Measurements from ENCODE around the gene CEP95. TPM values are rescaled to one million over a fixed set of nuclear protein-coding genes. Genes with fewer than 3 reads are reported as not detected.
A peak's percentile ranks its signal among the peaks of the same experiment; 100 is the strongest.

CEP95 gene
- total RNA-seq, 4 donors from 2014 or later: 37.9 to 80.7 (median 54.0) TPM

DNA sequence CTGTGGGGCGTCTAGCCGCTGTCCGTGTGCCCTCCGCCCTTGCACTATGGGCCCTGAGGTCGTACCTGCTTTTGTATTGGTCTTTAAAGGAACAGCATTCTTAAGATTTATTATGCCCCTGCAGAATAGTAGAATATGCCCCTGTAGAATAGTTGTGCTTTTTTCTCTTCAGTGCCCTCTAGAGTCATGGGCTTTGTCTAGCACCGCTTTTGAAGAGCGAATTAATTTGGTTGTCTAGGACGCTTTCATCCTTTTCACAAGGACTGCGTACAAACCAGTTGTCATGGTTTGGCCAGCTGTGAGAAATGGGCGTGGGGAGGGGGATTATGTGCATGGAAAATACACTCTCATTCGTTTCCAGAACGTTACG is 621 bp downstream of the CEP95 start:
- intact Hi-C loops (cut with DNase I; ENCODE audit: low total_unique reads): no loop called here
- TF ChIP-seq, protein P1, sequence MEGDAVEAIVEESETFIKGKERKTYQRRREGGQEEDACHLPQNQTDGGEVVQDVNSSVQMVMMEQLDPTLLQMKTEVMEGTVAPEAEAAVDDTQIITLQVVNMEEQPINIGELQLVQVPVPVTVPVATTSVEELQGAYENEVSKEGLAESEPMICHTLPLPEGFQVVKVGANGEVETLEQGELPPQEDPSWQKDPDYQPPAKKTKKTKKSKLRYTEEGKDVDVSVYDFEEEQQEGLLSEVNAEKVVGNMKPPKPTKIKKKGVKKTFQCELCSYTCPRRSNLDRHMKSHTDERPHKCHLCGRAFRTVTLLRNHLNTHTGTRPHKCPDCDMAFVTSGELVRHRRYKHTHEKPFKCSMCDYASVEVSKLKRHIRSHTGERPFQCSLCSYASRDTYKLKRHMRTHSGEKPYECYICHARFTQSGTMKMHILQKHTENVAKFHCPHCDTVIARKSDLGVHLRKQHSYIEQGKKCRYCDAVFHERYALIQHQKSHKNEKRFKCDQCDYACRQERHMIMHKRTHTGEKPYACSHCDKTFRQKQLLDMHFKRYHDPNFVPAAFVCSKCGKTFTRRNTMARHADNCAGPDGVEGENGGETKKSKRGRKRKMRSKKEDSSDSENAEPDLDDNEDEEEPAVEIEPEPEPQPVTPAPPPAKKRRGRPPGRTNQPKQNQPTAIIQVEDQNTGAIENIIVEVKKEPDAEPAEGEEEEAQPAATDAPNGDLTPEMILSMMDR (IDR thresholded peaks at IDR 0.05): no peak
- TF ChIP-seq POLR2A (IDR thresholded peaks at IDR 0.05): no peak
- 0% methylated on average over 13 of the region's 13 CpGs for WGBS, 2 donors
- peak in 1 of 2 donors; percentile 27 for DNase-seq (ENCODE audit: low spot score in 2 of 2)
- peak overlapping the region; percentile 85 for H3K4me3 ChIP-seq (ENCODE audit: low read depth, poor library complexity, severe bottlenecking)

DNA sequence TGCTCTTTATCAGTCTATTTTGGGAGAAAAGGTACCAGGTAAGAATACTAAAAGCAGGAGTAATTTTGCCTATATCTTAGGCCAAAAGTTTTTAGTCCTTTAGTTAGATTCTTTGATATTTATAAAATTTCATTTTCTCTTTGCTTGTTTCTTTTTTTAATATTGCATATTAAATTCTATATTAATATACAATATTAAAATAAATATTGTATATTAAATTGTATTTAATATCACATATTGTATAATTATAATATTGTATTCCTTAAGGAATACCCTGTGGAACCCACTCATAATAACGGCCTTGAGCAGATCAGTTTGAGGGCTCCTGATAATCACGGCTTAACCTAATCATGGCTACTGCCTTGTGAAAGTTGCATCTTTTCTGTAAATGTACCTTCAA is 1.9 kb downstream of the CEP95 start:
- no peak overlapping the region for H3K4me3 ChIP-seq (ENCODE audit: low read depth, poor library complexity, severe bottlenecking)
- DNase-seq (ENCODE audit: low spot score in 2 of 2): no peak
- intact Hi-C loops (cut with DNase I; ENCODE audit: low total_unique reads): no loop called here
- 85 to 87% methylated on average over 2 of the region's 2 CpGs for WGBS, 2 donors
- TF ChIP-seq, protein P1 (IDR thresholded peaks at IDR 0.05): no peak
- no peak for TF ChIP-seq POLR2A (IDR thresholded peaks at IDR 0.05)

DNA sequence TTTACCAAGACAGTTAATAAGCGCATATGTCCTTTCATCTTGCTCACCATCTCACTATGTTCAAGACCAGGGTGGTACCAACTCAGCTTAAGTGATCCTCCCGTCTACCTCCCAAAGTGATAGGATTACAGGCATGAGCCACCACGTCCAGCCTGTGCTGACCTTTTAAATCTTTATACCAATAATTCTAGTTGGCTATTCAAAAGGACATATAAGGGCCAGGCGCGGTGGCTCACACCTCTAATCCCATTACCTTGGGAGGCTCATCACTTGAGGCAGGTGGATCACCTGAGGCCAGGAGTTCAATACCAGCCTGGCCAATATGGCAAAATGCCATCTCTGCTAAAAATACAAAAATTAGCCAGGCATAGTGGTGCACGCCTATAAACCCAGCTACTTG is 2.4 kb downstream of the CEP95 start:
- no peak overlapping the region for H3K4me3 ChIP-seq (ENCODE audit: low read depth, poor library complexity, severe bottlenecking)
- no peak for TF ChIP-seq POLR2A (IDR thresholded peaks at IDR 0.05)
- TF ChIP-seq, protein P1 (IDR thresholded peaks at IDR 0.05): no peak
- intact Hi-C loops (cut with DNase I; ENCODE audit: low total_unique reads): no loop called here
- WGBS, 2 donors: 90 to 93% methylated on average over 6 of the region's 6 CpGs
- no peak for DNase-seq (ENCODE audit: low spot score in 2 of 2)

DNA sequence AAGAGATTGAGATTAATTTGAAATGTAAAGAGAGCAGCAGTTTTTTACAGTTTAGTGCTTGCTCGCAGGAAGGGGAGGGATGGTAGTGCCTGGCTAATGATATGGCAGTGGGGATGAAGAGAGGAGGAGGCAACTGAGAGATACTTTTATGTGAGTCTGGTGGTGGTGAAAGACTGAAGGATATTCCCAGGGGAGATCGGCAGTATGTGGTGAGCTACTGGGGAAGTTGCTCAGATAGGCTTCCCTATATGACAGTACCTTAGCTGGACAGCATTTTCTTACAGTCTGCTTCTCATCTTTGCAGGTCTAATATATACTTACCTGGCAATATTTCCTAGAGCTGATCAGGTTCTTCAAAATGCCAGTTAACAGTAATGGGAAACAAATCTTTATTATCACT is 8.6 kb downstream of the CEP95 start:
- intact Hi-C loops (cut with DNase I; ENCODE audit: low total_unique reads): no loop called here
- 83 to 88% methylated on average over 2 of the region's 2 CpGs for WGBS, 2 donors
- H3K4me3 ChIP-seq (ENCODE audit: low read depth, poor library complexity, severe bottlenecking): no peak overlapping the region
- no peak for DNase-seq (ENCODE audit: low spot score in 2 of 2)
- TF ChIP-seq POLR2A (IDR thresholded peaks at IDR 0.05): no peak
- TF ChIP-seq, protein P1 (IDR thresholded peaks at IDR 0.05): no peak

DNA sequence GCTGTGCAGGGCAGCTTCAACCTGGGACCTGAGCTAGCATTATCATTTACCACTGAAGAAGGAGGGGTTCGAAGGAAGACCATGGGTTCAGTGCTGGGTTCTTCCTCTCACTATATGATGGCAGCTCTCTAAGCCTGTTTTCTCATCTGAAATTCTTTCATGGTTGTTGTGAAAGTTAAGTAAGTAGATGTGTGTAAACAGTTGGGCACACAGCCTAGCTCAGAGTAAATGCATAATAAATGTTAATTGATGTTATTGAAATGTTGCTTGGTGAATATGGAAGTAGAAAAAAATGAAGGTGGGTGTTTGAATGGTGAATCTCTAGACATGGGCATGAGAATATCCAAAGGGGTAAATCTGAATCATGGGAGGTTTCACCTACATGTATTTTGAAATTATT is 9.1 kb downstream of the CEP95 start:
- 93 to 94% methylated on average over 1 of the region's 1 CpG for WGBS, 2 donors
- TF ChIP-seq POLR2A (IDR thresholded peaks at IDR 0.05): no peak
- TF ChIP-seq, protein P1 (IDR thresholded peaks at IDR 0.05): no peak
- DNase-seq (ENCODE audit: low spot score in 2 of 2): no peak
- intact Hi-C loops (cut with DNase I; ENCODE audit: low total_unique reads): no loop called here
- no peak overlapping the region for H3K4me3 ChIP-seq (ENCODE audit: low read depth, poor library complexity, severe bottlenecking)

DNA sequence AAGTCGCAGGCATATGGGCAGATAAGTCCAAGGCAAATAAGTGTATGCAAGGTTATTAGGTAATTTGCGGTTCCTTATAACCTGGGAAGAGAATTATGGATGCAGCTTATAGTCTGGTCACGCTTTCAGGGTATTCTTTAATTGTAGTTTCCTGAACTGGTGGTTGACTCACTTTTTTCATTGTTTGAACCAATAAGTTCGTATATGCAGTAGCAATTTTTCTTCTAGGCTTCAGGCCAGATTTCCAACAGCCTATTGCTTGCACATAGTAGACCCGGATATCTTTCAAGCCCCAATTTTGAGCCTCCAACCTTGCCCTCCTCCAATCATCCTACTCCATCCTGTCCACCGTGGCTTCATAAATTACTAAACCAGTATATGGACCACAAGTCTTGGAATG is 12.8 kb downstream of the CEP95 start:
- DNase-seq (ENCODE audit: low spot score in 2 of 2): no peak
- no peak for TF ChIP-seq POLR2A (IDR thresholded peaks at IDR 0.05)
- TF ChIP-seq, protein P1 (IDR thresholded peaks at IDR 0.05): no peak
- WGBS, 2 donors: 92 to 95% methylated on average over 6 of the region's 6 CpGs
- intact Hi-C loops (cut with DNase I; ENCODE audit: low total_unique reads): no loop called here
- no peak overlapping the region for H3K4me3 ChIP-seq (ENCODE audit: low read depth, poor library complexity, severe bottlenecking)
